NCI-H345 (cell line): ENCODE measurements around the gene ANTXRL.
"Not testable (repeated sequence)": the region's sequence is repeated elsewhere in the genome, so short reads cannot be mapped to it uniquely, and the experiment has no call there.

Experiments used
- DNase-seq: peaks from one replicate; lab custom pipeline; 2025; lab: John Stamatoyannopoulos, UW

The ANTXRL gene

GRCh38 chr10:46295350-46296010 lies 8.7 kb downstream of the ANTXRL start:
- not testable (repeated sequence) for DNase-seq

- DNase-seq: not testable (repeated sequence)
Observed at GRCh38 chr10:46296086-46296485, 9.3 kb downstream of the ANTXRL start.

DNA sequence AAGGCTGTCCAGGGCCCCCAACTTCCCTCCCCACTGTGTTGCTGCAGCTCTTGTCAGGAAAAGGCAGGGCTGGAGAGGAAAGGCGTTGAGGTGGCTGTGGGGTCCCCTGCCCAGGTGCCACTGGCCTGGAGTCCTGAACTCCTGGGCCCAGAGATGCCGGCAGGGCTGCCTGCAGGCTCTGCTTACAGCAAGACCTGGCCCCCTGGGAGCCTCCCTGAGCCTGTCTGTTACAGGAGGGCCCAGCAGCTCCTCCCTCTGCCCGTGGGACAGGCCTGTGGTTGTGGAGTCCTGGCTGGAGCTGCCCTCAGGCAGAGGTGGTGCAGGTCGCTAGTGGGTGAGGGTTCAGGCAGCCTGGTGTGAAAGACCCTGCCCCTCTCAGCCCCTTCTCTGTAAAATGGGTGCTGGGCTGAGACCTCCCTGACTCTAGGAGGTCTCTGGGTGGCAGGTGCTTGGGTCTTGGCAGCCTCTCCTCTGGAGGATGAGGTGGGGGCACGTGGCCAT lies 9.9 kb downstream of the ANTXRL start:
- no peak for DNase-seq

DNA sequence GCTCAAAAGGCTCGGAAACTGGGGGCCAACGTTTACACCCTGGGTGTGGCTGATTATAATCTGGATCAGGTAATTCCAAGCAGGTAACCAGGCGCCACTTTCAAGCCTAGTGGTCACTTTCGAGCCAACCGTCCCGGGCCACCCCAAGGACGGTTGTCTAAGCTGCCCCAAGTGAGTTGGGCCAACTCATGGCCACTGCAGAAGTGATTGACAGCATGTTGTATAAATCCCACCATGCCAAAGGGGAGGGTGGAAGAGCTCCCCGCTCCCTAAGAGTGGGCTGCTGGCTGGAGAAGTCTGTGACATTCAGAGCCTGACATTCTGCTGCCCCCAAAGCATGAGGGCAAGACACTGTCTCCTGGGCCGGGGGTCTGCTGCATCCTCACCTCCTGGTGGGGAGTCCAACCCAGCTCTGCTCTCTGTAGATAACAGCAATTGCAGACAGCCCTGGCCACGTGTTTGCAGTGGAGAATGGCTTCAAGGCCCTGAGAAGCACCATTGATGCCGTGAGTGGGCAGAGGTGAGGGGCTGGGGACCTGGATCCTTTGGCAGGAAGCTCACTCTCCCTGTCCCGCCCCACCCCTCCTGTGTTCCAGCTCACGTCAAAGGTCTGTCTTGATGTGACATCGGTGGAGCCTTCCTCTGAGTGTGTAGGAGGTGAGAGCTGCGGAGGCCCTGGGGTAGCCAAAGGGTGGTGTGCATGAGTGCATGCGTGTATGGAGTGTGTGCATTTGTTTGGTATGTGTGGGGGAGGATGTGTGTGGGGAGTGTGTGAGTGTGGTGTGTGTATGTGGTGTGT lies 10.8 kb downstream of the ANTXRL start:
- DNase-seq: no peak

- no peak for DNase-seq
Observed at GRCh38 chr10:46298477-46299285, 11.9 kb downstream of the ANTXRL start.

DNA sequence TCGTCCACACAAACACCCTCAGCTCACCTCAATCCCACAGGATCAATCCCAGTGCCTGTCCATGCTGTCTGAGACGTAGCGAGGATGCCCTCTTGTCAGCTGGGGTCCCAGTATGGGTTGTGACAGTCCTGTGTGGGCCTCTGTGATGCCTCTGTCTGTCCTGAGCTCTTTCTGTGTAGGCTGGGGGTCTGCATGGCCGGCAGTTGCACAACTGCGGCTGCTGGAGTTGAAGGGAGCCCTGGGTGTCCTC lies 12.4 kb downstream of the ANTXRL start:
- DNase-seq: no peak

DNA sequence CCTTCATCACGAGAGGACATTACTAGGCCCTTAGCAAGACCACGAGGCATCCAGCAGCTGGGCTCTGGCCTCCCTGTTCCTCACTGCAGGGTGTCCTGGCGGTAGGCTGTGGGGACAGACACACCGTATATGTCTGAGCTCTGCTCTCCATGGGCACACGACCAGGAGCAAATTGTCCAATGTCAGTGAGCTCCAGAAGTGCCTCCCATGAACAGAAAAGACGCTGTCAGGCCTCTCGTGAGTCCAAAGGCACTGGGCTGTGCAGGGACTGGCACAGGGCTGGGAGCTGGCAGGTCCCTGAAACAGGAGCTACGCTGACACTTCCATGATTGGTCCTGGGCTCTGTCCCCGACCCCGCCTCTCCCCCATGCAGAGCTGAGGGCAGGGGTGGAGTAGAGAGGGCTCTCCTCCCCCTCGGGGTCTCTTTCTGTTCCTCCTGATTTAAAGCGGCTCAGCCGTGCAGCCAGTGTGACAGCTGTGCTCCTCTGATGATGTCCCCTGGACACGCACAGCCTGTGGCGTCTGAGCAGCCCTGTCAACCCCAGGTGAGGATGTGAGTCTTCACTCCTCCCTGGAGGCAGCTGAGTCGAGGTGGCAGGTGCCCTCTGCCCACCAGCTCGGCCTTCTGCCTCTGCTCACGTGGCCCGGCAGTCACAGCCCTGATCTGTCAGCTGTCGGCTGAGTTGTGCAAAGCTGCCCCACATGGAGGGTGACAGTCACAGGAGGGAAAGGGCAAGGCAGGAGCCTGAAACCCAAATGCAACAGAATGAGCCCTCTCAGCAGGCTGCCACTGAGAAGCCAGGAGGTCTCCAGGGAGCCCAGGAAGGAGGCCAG lies 13.0 kb downstream of the ANTXRL start:
- DNase-seq: no peak

GRCh38 chr10:46300370-46300711 lies 13.5 kb downstream of the ANTXRL start:
- DNase-seq: not testable (repeated sequence)

- DNase-seq: no peak
Observed at GRCh38 chr10:46301056-46301645, 14.4 kb downstream of the ANTXRL start.

GRCh38 chr10:46301721-46302479 lies 15.1 kb downstream of the ANTXRL start:
- DNase-seq: no peak

DNA sequence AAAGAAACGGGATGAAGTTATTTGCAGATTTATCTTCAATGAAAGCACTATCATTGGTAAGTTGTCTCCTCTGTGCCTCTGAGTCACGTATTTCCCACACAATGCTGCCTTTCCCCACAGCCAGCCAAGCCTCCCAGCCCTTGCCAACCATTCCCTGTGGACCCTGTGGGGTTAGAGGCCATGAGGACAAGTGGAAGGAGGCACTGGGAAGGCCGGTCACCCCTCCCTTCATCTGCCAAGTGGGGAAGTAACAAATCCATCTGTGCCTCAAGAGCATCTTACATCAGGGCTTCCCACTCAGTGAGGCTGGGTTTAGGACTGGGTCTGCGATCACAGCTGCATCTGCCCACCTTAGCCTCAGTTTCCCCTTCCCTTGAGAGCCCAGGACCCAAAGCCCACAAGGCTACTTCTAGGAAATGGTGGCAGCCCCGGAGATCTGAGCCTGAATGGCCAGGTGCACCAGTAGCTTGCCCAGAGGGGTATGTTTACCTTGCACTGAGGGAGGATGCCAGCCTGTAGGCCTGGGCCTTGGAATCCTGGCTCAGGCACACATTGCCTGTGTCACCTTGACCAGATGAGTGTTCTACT lies 16.1 kb downstream of the ANTXRL start:
- not testable (repeated sequence) for DNase-seq

DNA sequence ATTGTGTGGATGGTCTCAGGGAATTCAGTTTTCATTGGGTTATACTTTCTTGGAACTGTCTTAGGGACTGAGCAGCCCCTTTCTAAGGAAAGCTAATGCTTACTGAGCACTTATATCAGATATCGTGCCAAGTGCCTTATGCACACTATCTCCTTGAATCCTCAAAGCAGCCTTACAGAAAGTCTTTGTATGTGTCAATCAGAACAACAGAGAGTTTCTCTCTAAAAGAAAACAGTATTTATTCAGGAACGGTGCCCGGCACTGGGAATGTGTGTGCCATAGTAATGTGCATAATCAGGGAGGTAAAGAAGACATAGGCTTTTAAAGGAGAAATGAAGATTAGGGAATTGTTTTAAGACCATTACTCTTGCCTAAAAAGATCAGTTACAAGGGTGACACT lies 17.3 kb downstream of the ANTXRL start:
- no peak for DNase-seq

DNA sequence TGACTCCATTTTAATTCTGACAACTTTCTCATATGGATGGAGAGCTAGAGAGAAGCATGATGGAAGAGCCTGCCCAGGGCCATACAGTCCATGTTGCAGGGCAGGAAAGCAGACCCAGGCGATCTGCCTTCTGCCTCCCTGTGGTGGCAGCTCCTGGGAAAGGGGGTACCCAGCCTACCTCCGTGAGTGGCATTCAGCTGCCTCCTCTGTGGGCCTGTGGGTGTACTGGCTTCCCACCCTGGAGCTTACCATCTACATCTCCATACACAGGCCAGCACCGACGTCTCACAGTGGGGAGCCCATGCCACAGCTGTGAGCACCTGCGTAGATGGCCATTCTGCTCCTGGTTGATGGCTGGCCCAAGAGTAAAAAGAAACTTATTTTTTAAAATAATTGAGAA lies 17.9 kb downstream of the ANTXRL start:
- not testable (repeated sequence) for DNase-seq

GRCh38 chr10:46305079-46305818 lies 18.5 kb downstream of the ANTXRL start:
- no peak for DNase-seq

DNA sequence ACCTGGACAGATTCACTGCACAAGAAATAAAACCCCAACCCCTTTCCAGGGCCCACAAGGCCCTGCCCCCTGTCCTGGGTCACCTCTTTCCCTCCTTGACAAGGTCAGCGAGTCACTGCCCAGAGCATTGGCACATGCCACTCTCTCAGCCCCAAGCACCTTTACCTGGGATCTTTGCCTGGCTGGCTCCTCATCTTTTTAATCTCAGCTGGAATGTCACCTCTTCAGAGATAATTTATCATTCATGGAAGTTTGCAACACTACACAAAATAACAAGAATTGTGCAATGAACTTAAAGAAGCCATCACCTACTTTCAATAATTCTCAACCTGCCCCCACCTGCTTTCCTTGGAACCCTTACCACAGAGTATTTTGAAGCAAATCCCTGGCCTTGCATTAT lies 19.2 kb downstream of the ANTXRL start:
- no peak for DNase-seq

DNA sequence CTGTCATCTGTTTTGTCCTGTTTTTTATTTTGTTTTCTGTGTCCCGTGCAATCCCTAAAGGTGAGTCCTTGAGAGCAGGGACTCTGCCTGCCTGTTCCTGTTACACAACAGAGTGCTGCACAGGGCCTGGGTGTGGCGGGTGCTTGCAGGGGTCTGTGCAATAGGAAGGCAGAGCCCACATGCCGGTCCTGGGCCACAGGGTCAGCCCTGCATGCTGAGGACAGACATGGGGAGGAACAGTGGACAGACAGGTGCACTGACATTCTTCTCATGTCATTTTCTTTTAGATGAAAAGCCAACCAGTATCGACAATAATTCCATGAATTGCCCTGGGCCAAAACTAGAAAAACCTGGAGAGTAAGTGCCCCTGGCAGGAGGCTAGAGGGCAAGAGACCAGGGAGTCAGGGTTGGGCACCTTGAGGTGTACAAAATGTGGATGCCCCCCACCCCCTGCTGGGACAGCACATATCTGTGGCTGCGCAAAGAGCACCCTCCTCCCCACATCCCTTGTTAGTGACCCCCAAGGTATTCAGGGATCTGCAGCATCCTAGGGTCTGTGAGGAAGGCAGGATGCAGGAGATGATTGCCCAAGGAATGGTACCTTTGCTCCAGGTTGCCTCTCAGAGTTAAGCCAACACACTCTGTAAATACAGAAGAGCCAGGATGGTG lies 19.9 kb downstream of the ANTXRL start:
- no peak for DNase-seq

DNA sequence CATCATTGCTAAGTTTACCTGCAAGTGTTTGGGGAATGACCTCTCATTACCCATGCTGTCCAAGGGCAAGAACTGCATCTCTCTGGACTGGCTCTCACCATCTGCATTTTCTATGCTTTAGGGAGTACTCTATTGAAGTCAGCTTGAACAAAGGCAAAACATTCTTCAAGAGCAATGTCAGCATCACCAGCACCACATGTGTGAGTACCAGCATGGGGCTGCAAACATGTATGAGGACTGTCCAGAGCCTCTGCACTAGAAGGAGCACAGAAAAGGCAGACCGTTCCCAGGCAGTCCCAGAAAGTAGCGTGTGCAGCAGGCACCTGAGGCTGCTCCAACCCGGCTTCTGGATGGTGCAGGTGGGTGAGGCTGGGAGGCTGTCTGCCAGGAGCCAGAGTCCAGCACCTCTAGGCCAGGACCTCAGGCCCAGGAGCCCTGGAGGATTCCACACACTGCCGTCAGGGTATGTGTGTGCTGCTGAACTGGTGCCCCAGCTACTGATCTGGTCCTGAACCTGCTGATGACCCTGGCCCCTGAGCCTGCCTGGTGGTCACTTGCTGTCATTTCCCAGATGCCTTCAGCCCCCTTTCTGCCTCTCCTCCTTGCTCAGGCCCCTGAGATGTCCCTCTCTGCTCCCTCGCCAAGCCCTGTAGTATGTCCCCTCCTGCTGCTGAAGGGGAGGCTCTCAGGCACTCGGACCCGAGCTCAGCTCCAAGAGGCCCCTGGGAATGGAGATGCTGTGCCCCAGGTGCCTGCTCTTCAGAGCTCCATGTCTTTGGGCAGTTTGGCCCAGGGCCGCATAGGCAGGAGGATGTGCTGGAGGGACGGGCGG lies 20.7 kb downstream of the ANTXRL start:
- DNase-seq: no peak

DNA sequence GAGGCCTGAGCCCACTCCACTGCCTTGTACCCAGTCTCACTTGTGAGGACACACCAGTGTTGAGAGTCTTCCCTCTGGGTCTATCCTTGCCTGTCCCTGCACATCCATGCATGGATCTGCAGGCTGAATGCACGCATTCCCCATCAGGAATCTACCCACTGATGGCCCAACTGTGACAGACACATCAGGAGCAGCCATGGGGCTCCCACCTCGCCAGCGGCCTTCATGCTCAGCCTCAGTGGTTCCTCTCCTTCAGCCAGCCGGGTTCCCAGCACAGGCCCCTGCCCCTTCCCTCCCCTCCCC lies 21.3 kb downstream of the ANTXRL start:
- no peak for DNase-seq
